Upper lobe of right lung (tissue), 1 donor: ENCODE data around the gene USP24. TPM values are rescaled to one million over a fixed set of nuclear protein-coding genes. Genes with fewer than 3 reads are reported as not detected.

Experiments used
- ATAC-seq: fragments of 200-7000 bp; cut with Tn5 transposase; one replicate; pipeline ENCODE4 v1.9.1; 2020; ENCODE audit warnings: mild to moderate bottlenecking, moderate library complexity
- DNase-seq: peaks from one replicate; pipeline ENCODE4 v3.0.0-alpha.2; 2020
- H3K27ac ChIP-seq: fragments of 200-600 bp; one replicate; pipeline ENCODE4 v1.8.0; 2022
- H3K27me3 ChIP-seq: fragments of 200-600 bp; one replicate; pipeline ENCODE4 v1.8.0; 2022; ENCODE audit warnings: mild to moderate bottlenecking
- H3K36me3 ChIP-seq: fragments of 200-600 bp; one replicate; pipeline ENCODE4 v1.8.0; 2022
- H3K4me1 ChIP-seq: fragments of 200-600 bp; one replicate; pipeline ENCODE4 v1.8.0; 2022
- H3K4me3 ChIP-seq: fragments of 200-600 bp; one replicate; pipeline ENCODE4 v1.8.0; 2022; ENCODE audit warnings: mild to moderate bottlenecking
- H3K9me3 ChIP-seq: fragments of 200-600 bp; one replicate; pipeline ENCODE4 v1.8.0; 2022
- CTCF ChIP-seq: fragments of 200-600 bp; IDR thresholded peaks from one replicate; pipeline ENCODE4 v1.8.0; 2022; ENCODE audit warnings: antibody characterized with exemption
- intact Hi-C: fragments of 100-400 bp; cut with DNase I; formaldehyde crosslinking; loops from one replicate; pipeline ENCODE4 v1.11.0; 2022
- total RNA-seq: library from RNA; stranded (reverse); fragmentation: NEBNext Ultra II Directional; extraction: Animal tissue kit (Norgen Biotek cat#: 25700); gene quantifications from one replicate; pipeline ENCODE4 v1.2.1, GENCODE V29; 2021
- donor health status: DM: no; HTN: yes; CAD: no; lungs with severe emphysema.

The USP24 gene
- total RNA-seq, 1 donor from 2014 or later = 39.5 TPM

- Histone ChIP-seq H3K36me3 (no peaks in the 10 kb centered on the region), H3K4me3 (no peak overlapping the region), H3K27ac (no peak overlapping the region), H3K9me3 (no peaks in the 10 kb centered on the region), H3K4me1 (no peaks in the 10 kb centered on the region), H3K27me3 (peaks cover 2% of the 10 kb centered on the region)
- intact Hi-C loops = no loop called here
- ATAC-seq (no peak), DNase-seq (no peak)
- no peak for TF ChIP-seq CTCF
Measured at GRCh38 chr1:55044617-55045397, 170.4 kb downstream of the USP24 start.

- H3K36me3 ChIP-seq = no peaks in the 10 kb centered on the region
- H3K4me3 ChIP-seq = no peak overlapping the region
- H3K27me3 ChIP-seq = peaks cover 13% of the 10 kb centered on the region
- H3K4me1 ChIP-seq = no peaks in the 10 kb centered on the region
- no peaks in the 10 kb centered on the region for H3K9me3 ChIP-seq
- intact Hi-C loops = no loop called here
- no peak for ATAC-seq
- no peak overlapping the region for H3K27ac ChIP-seq
- DNase-seq = no peak
- no peak for TF ChIP-seq CTCF
Measured at GRCh38 chr1:55043726-55044125, 171.4 kb downstream of the USP24 start.

GRCh38 chr1:55043011-55043410 lies 172.2 kb downstream of the USP24 start:
- Histone ChIP-seq H3K9me3 (no peaks in the 10 kb centered on the region), H3K4me1 (no peaks in the 10 kb centered on the region), H3K27me3 (peaks cover 20% of the 10 kb centered on the region), H3K27ac (no peak overlapping the region), H3K36me3 (no peaks in the 10 kb centered on the region), H3K4me3 (no peak overlapping the region)
- no peak for TF ChIP-seq CTCF
- intact Hi-C loops = no loop called here
- DNase-seq (no peak), ATAC-seq (no peak)

- no peaks in the 10 kb centered on the region for H3K9me3 ChIP-seq
- DNase-seq (no peak), ATAC-seq (no peak)
- H3K4me1 ChIP-seq = no peaks in the 10 kb centered on the region
- no peak overlapping the region for H3K4me3 ChIP-seq
- no peak for TF ChIP-seq CTCF
- intact Hi-C loops = no loop called here
- no peak overlapping the region for H3K27ac ChIP-seq
- H3K36me3 ChIP-seq = no peaks in the 10 kb centered on the region
- H3K27me3 ChIP-seq = peaks cover 25% of the 10 kb centered on the region
Measured at GRCh38 chr1:55041613-55042012, 173.6 kb downstream of the USP24 start.

GRCh38 chr1:55040933-55041494 lies 174.2 kb downstream of the USP24 start:
- H3K9me3 ChIP-seq = no peaks in the 10 kb centered on the region
- TF ChIP-seq CTCF = no peak
- intact Hi-C loops = no loop called here
- ATAC-seq = peak; percentile 29
- H3K4me3 ChIP-seq = peak overlapping the region; percentile 41
- peaks cover 25% of the 10 kb centered on the region for H3K27me3 ChIP-seq
- no peak overlapping the region for H3K27ac ChIP-seq
- no peaks in the 10 kb centered on the region for H3K4me1 ChIP-seq
- no peaks in the 10 kb centered on the region for H3K36me3 ChIP-seq
- DNase-seq = no peak
